Endothelial cell of umbilical vein (primary cell): Measurements from ENCODE around the gene FOXRED1.

Experiments used
- CTCF ChIP-seq, 2 donors: IDR thresholded peaks; 1 replicate in 1 of 2; 2 replicates in 1 of 2; pipeline ENCODE4 v1.5.1; 2011; ENCODE audit warnings: low read length in 2 of 2, mild to moderate bottlenecking in 2 of 2, moderate library complexity in 2 of 2, control low read depth in 1 of 2, inconsistent platforms in 1 of 2, low read depth in 1 of 2; ENCODE audit not compliant: insufficient read depth in 1 of 2; ENCODE audit errors: extremely low read depth in 1 of 2
- EZH2 ChIP-seq: IDR thresholded peaks from 2 replicates; pipeline ENCODE4 v1.6.1; 2012; ENCODE audit warnings: borderline replicate concordance, low read depth, mild to moderate bottlenecking, moderate library complexity, low read length, inconsistent platforms; ENCODE audit not compliant: severe bottlenecking
- POLR2A ChIP-seq: IDR thresholded peaks from 2 replicates; pipeline ENCODE4 v1.6.1; 2012; ENCODE audit warnings: low read depth, mild to moderate bottlenecking, control low read depth, low read length
- POLR2AphosphoS5 ChIP-seq: IDR thresholded peaks from 2 replicates; pipeline ENCODE4 v1.6.1; 2012; ENCODE audit warnings: low read depth, mild to moderate bottlenecking, control low read depth, low read length, moderate library complexity; ENCODE audit not compliant: insufficient read depth

- no peak for TF ChIP-seq CTCF (IDR thresholded peaks at IDR 0.05; ENCODE audit: extremely low read depth in 1 of 2, insufficient read depth in 1 of 2, low read depth in 1 of 2, low read length in 2 of 2)
- no peak for TF ChIP-seq EZH2
- no peak for TF ChIP-seq POLR2AphosphoS5
- no peak for TF ChIP-seq POLR2A
These were observed 49.0 kb downstream of the FOXRED1 start for GRCh38 chr11:126317756-126318573.
